Adipocyte (in vitro differentiated cells): Measurements from ENCODE around the gene ZNF587B.
"Not testable (repeated sequence)": the region's sequence is repeated elsewhere in the genome, so short reads cannot be mapped to it uniquely, and the experiment has no call there.

Experiments used
- DNase-seq: peaks from one replicate; pipeline ENCODE4 v3.0.0-alpha.2; 2015; ENCODE audit warnings: low read depth
- H3K27me3 ChIP-seq: replicated peaks from 2 replicates; pipeline ENCODE4 v1.7.0; 2013; ENCODE audit warnings: mild to moderate bottlenecking, low read length, moderate library complexity; ENCODE audit not compliant: control insufficient read depth, insufficient read depth
- H3K36me3 ChIP-seq: 2 replicates; pipeline ENCODE4 v1.7.0; 2013; ENCODE audit warnings: low read length, mild to moderate bottlenecking, moderate library complexity; ENCODE audit not compliant: control insufficient read depth, insufficient read depth, severe bottlenecking
- H3K4me1 ChIP-seq: 2 replicates; pipeline ENCODE4 v1.7.0; 2013; ENCODE audit warnings: mild to moderate bottlenecking, low read length, moderate library complexity; ENCODE audit not compliant: control insufficient read depth, insufficient read depth
- H3K4me3 ChIP-seq: 2 replicates; pipeline ENCODE4 v1.7.0; 2013; ENCODE audit warnings: mild to moderate bottlenecking, low read length, moderate library complexity
- H3K9ac ChIP-seq: 2 replicates; pipeline ENCODE4 v1.7.0; 2013; ENCODE audit warnings: mild to moderate bottlenecking, low read length, moderate library complexity
- H3K9me3 ChIP-seq: 2 replicates; pipeline ENCODE4 v1.7.0; 2013; ENCODE audit warnings: mild to moderate bottlenecking, low read length, moderate library complexity; ENCODE audit not compliant: control insufficient read depth

ZNF587B gene

GRCh38 chr19:57810410-57811295, 19.4 kb upstream of the ZNF587B start:
- not testable (repeated sequence) for H3K4me1 ChIP-seq, H3K27me3 ChIP-seq, H3K4me3 ChIP-seq, H3K9me3 ChIP-seq, H3K9ac ChIP-seq, DNase-seq
- H3K36me3 ChIP-seq = peaks cover 23% of the 10 kb centered on the region

- peaks cover 10% of the 10 kb centered on the region for H3K4me1 ChIP-seq
- peaks cover 23% of the 10 kb centered on the region for H3K36me3 ChIP-seq
- no peak overlapping the region for H3K4me3 ChIP-seq
- H3K9ac ChIP-seq = no peak overlapping the region
- H3K27me3 ChIP-seq = no peaks in the 10 kb centered on the region
- no peaks in the 10 kb centered on the region for H3K9me3 ChIP-seq
- no peak for DNase-seq
Observed at GRCh38 chr19:57812226-57812625, 17.9 kb upstream of the ZNF587B start.

- H3K4me3 ChIP-seq, H3K4me1 ChIP-seq, H3K9me3 ChIP-seq, H3K9ac ChIP-seq, DNase-seq, H3K27me3 ChIP-seq: not testable (repeated sequence)
- H3K36me3 ChIP-seq = peaks cover 19% of the 10 kb centered on the region
Observed at GRCh38 chr19:57812975-57813820, 16.9 kb upstream of the ZNF587B start.

GRCh38 chr19:57813919-57814504, 16.1 kb upstream of the ZNF587B start:
- peaks cover 14% of the 10 kb centered on the region for H3K36me3 ChIP-seq
- H3K9me3 ChIP-seq = no peaks in the 10 kb centered on the region
- H3K4me3 ChIP-seq = peak overlapping the region; percentile 90
- DNase-seq = peak; percentile 45
- peak overlapping the region; percentile 90 for H3K9ac ChIP-seq
- peaks cover 6% of the 10 kb centered on the region for H3K4me1 ChIP-seq
- H3K27me3 ChIP-seq = no peaks in the 10 kb centered on the region

- DNase-seq = peak; percentile 95
- Histone ChIP-seq H3K9me3 (no peaks in the 10 kb centered on the region), H3K4me3 (peak within 1 kb of the TSS; percentile 90), H3K9ac (peak within 1 kb of the TSS; percentile 90), H3K36me3 (peaks cover 7% of the 10 kb centered on the region), H3K4me1 (peaks cover 6% of the 10 kb centered on the region), H3K27me3 (no peaks in the 10 kb centered on the region)
Observed at GRCh38 chr19:57814505-57815246, 15.4 kb upstream of the ZNF587B start, which contains the start of gene ZNF552. ZNF552 (minus strand) TSS chr19:57814913; CDS start chr19:57814743, 170 bp downstream.

- DNase-seq = no peak
- Histone ChIP-seq H3K36me3 (peaks cover 3% of the 10 kb centered on the region), H3K4me3 (peak overlapping the region; percentile 90), H3K9ac (peak overlapping the region; percentile 90), H3K27me3 (no peaks in the 10 kb centered on the region), H3K4me1 (peaks cover 8% of the 10 kb centered on the region), H3K9me3 (no peaks in the 10 kb centered on the region)
Observed at GRCh38 chr19:57815247-57816075, 14.6 kb upstream of the ZNF587B start.

- no peak for DNase-seq
- peaks cover 15% of the 10 kb centered on the region for H3K4me1 ChIP-seq
- H3K9ac ChIP-seq = no peak overlapping the region
- no peaks in the 10 kb centered on the region for H3K27me3 ChIP-seq
- no peak overlapping the region for H3K4me3 ChIP-seq
- peaks cover 3% of the 10 kb centered on the region for H3K36me3 ChIP-seq
- no peaks in the 10 kb centered on the region for H3K9me3 ChIP-seq
Observed at GRCh38 chr19:57816652-57817051, 13.4 kb upstream of the ZNF587B start.

GRCh38 chr19:57817976-57818375, 12.1 kb upstream of the ZNF587B start:
- H3K9ac ChIP-seq = no peak overlapping the region
- H3K4me3 ChIP-seq = no peak overlapping the region
- DNase-seq = no peak
- H3K4me1 ChIP-seq = peaks cover 15% of the 10 kb centered on the region
- no peaks in the 10 kb centered on the region for H3K9me3 ChIP-seq
- no peaks in the 10 kb centered on the region for H3K36me3 ChIP-seq
- no peaks in the 10 kb centered on the region for H3K27me3 ChIP-seq

- Histone ChIP-seq H3K9ac (no peak overlapping the region), H3K4me1 (peaks cover 15% of the 10 kb centered on the region), H3K36me3 (no peaks in the 10 kb centered on the region), H3K9me3 (no peaks in the 10 kb centered on the region), H3K27me3 (no peaks in the 10 kb centered on the region), H3K4me3 (no peak overlapping the region)
- no peak for DNase-seq
Observed at GRCh38 chr19:57818378-57818777, 11.7 kb upstream of the ZNF587B start.
